Measurements from ENCODE around the gene EVX2. TPM values are rescaled to one million over a fixed set of nuclear protein-coding genes. Genes with fewer than 3 reads are reported as not detected.

EVX2 gene
- total RNA-seq, 2 experiments from 2014 or later = not detected

DNA sequence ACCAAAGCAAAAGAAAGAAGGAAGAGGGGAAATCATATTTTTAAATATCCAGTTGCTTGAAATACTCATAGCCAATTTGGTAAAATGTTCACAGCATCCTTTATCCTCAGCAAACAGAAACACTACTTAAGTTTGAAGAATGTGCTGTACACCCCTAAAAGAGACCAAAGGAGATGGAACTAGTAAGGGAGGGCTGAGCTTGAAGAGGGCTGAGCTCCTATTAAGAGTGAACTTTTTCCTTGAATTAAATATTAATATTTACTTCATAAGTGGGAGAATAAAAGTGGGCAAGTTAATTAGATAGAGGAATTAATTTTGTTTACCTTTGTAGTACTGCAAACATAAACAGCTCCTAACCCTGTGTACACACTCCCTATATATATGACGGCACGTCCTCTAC is 7.0 kb downstream of the EVX2 start:
- peaks cover 13% of the 10 kb centered on the region for H3K4me1 Mint-ChIP-seq
- no peak for DNase-seq
- intact Hi-C loops (cut with DNase I, micrococcal nuclease) = loop anchor here in 1 of 2 experiments (5.0 kb wide), 1 partner anchor 36 kb away; no protein-coding TSS in a partner anchor
- H3K36me3 Mint-ChIP-seq (ENCODE audit: low read depth) = peaks cover 9% of the 10 kb centered on the region
- no peak for ATAC-seq
- ChIA-PET CTCF (interaction anchor here (1.2 to 1.5 kb wide), 2 partner anchors 17 to 50 kb away, joined by 5 read pairs; no protein-coding TSS in a partner anchor), POLR2A (no interaction called here)
- no peak overlapping the region for H3K27ac Mint-ChIP-seq
- no peak overlapping the region for H3K4me3 Mint-ChIP-seq
- H3K9me3 Mint-ChIP-seq (ENCODE audit: low read depth) = peaks cover 9% of the 10 kb centered on the region
- H3K27me3 Mint-ChIP-seq = peaks cover 67% of the 10 kb centered on the region

DNA sequence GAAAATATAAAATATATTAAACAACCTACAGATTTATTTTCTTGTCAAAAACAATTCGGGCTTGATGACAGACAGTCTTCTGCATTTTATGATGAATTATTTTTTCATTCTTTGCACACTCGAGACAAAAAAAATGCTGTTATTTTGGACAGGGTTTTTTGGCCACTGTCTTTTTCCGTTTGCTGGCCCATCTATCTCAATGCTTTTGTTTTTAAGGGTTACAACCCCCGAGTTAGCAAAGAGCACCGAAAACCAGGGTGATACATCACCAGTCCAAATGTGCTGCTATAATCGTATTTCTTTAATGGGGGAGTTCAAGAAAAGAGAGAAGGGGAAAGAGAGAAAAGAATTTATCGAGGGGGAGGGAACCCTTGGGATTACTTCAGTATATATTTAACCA is 7.7 kb downstream of the EVX2 start:
- intact Hi-C loops (cut with DNase I, micrococcal nuclease) = loop anchor here in 1 of 2 experiments (5.0 kb wide), 1 partner anchor 36 kb away; no protein-coding TSS in a partner anchor
- Mint-ChIP-seq H3K9me3 (ENCODE audit: low read depth) (peaks cover 9% of the 10 kb centered on the region), H3K4me1 (peaks cover 8% of the 10 kb centered on the region), H3K4me3 (no peak overlapping the region), H3K36me3 (ENCODE audit: low read depth) (peaks cover 6% of the 10 kb centered on the region), H3K27me3 (peaks cover 67% of the 10 kb centered on the region), H3K27ac (no peak overlapping the region)
- ChIA-PET POLR2A (no interaction called here), CTCF (interaction anchor here (0.8 to 2.0 kb wide), 2 partner anchors 12 to 50 kb away, joined by 3 to 9 read pairs; no protein-coding TSS in a partner anchor)
- DNase-seq (no peak), ATAC-seq (no peak)

- no peak overlapping the region for H3K4me3 Mint-ChIP-seq
- peaks cover 7% of the 10 kb centered on the region for H3K4me1 Mint-ChIP-seq
- no peak overlapping the region for H3K27ac Mint-ChIP-seq
- DNase-seq = no peak
- H3K27me3 Mint-ChIP-seq = peaks cover 67% of the 10 kb centered on the region
- peaks cover 3% of the 10 kb centered on the region for H3K36me3 Mint-ChIP-seq (ENCODE audit: low read depth)
- CTCF ChIA-PET = interaction anchor here (0.8 to 2.0 kb wide), 2 partner anchors 11 to 51 kb away, joined by 3 to 9 read pairs; no protein-coding TSS in a partner anchor
- intact Hi-C loops (cut with DNase I, micrococcal nuclease) = loop anchor here in 1 of 2 experiments (5.0 kb wide), 1 partner anchor 37 kb away; no protein-coding TSS in a partner anchor
- no peak for ATAC-seq
- POLR2A ChIA-PET = no interaction called here
- H3K9me3 Mint-ChIP-seq (ENCODE audit: low read depth) = peaks cover 9% of the 10 kb centered on the region
Observed at GRCh38 chr2:176075481-176075880, 8.3 kb downstream of the EVX2 start.

DNA sequence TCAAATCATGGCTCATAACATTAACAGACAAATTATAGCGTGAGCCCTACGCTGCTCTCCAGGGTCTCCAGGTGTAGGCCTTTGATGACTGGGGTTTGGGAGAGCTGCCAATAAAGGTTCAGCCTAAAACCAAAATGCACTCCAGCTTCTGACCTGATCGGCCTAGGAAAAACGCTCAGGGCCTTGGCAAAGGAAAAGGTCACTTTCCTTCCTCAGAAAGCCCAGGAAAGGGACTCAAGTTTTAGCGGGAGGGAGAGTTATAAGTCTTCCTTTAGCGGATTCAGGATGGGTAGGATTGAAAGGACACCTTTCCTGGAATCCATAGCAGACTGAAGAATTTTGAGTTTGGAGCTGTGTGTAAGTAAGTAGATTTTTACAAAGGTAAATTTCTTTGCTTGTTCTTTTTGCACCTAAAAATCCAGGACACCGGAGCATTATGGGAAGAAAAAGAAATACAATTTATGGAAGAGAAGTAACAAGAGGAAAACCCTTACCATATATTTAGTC is 8.8 kb downstream of the EVX2 start:
- H3K9me3 Mint-ChIP-seq (ENCODE audit: low read depth) = peaks cover 9% of the 10 kb centered on the region
- ChIA-PET CTCF (interaction anchor here (0.8 to 2.0 kb wide), 2 partner anchors 11 to 51 kb away, joined by 3 to 9 read pairs; no protein-coding TSS in a partner anchor), POLR2A (no interaction called here)
- peaks cover 72% of the 10 kb centered on the region for H3K27me3 Mint-ChIP-seq
- no peak overlapping the region for H3K27ac Mint-ChIP-seq
- intact Hi-C loops (cut with DNase I, micrococcal nuclease) = loop anchor here in 1 of 2 experiments (5.0 kb wide), 1 partner anchor 37 kb away; no protein-coding TSS in a partner anchor
- H3K4me1 Mint-ChIP-seq = peaks cover 7% of the 10 kb centered on the region
- no peak overlapping the region for H3K4me3 Mint-ChIP-seq
- DNase-seq = no peak
- H3K36me3 Mint-ChIP-seq (ENCODE audit: low read depth) = peaks cover 3% of the 10 kb centered on the region
- ATAC-seq = no peak

GRCh38 chr2:176072951-176073904 is 10.5 kb downstream of the EVX2 start:
- ChIA-PET POLR2A (interaction anchor here (0.6 kb wide), 1 partner anchor 49 kb away, joined by 3 read pairs; the partner anchor contains the start of gene HOXD9), CTCF (interaction anchor here (0.8 to 1.6 kb wide), 3 partner anchors 23 to 59 kb away, joined by 4 read pairs; no protein-coding TSS in a partner anchor)
- Mint-ChIP-seq H3K4me3 (no peak overlapping the region), H3K36me3 (ENCODE audit: low read depth) (no peaks in the 10 kb centered on the region), H3K4me1 (peaks cover 5% of the 10 kb centered on the region), H3K27me3 (peaks cover 75% of the 10 kb centered on the region), H3K9me3 (ENCODE audit: low read depth) (peaks cover 9% of the 10 kb centered on the region), H3K27ac (no peak overlapping the region)
- no peak for ATAC-seq
- DNase-seq = no peak
- intact Hi-C loops (cut with DNase I, micrococcal nuclease) = no loop called here

DNA sequence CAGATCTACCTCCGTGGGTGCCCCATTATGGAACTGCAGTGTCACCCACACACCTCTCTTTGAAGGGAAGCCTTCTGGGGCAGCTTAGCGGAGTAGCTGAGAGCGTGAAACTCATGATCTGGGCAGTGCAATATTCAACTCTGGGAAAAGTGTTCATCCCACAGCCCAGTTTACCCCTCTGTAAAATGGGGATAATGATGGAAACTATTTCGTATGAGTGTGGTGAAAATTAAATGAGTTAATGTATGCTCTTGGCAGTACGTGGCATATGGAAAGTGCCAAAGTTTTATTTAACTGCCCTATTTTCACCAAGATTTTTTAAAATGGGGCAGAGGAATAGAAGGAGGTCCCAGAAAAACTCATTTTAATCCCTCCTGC is 11.5 kb downstream of the EVX2 start:
- H3K4me3 Mint-ChIP-seq = no peak overlapping the region
- H3K27ac Mint-ChIP-seq = no peak overlapping the region
- ATAC-seq = no peak
- H3K36me3 Mint-ChIP-seq (ENCODE audit: low read depth) = no peaks in the 10 kb centered on the region
- DNase-seq = no peak
- peaks cover 9% of the 10 kb centered on the region for H3K4me1 Mint-ChIP-seq
- peaks cover 9% of the 10 kb centered on the region for H3K9me3 Mint-ChIP-seq (ENCODE audit: low read depth)
- ChIA-PET POLR2A (no interaction called here), CTCF (interaction anchor here (1.4 kb wide), 1 partner anchor 13 kb away, joined by 3 read pairs; no protein-coding TSS in a partner anchor)
- intact Hi-C loops (cut with DNase I, micrococcal nuclease) = no loop called here
- peaks cover 83% of the 10 kb centered on the region for H3K27me3 Mint-ChIP-seq

DNA sequence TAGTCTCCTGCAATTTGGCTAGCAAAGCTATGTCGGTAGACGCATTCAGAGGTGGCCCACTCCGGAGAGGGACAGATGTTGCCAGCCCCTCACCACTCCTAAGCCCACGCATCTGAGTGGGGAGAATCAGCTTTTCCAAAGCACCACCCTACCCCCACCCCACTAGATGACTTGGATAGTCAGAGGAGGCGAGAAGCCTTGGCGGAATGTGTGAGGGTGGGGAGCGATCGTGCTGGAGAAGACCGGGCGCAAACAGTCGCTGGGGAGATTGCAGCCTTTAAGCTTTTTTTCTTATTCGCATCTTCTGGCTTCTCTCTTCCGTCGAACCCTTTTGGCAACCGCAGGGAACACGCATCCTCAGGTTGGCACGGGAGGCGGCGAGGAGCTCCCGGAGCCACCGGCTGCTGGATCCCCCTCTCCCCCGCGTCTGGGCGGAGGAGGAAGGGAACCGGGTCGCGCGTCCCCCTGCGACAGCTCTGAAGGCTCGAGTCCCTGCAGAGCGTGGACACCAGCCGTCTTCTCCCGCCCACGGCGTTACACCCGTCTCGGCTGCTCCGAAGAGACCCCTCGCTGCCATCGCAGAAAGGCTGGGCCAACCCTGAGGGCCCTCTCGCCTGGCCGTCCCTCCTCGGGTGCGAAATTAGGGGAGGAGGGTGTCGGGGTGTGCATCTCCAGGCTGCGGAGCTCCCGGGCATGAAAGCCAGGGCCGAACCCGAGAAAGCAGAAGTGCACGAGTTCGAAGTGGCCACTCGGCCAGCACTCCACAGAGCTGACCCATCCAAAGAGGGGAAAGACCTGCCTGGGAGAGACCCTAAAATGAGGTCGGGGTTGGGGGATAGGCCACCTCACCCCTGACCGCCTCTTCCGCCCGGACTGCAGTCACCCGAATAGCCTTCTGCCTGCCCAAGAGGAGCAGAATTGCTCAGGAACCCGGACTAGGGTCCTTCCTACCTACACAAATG is 12.2 kb downstream of the EVX2 start:
- POLR2A ChIA-PET = no interaction called here
- DNase-seq = no peak
- Mint-ChIP-seq H3K9me3 (ENCODE audit: low read depth) (peaks cover 9% of the 10 kb centered on the region), H3K36me3 (ENCODE audit: low read depth) (no peaks in the 10 kb centered on the region), H3K27ac (no peak overlapping the region), H3K4me3 (no peak overlapping the region), H3K27me3 (peaks cover 85% of the 10 kb centered on the region), H3K4me1 (peaks cover 9% of the 10 kb centered on the region)
- CTCF ChIA-PET = interaction anchor here (0.7 to 1.4 kb wide), 3 partner anchors 14 to 63 kb away, joined by 3 to 4 read pairs (median 3); no protein-coding TSS in a partner anchor
- no peak for ATAC-seq
- intact Hi-C loops (cut with DNase I, micrococcal nuclease) = no loop called here

DNA sequence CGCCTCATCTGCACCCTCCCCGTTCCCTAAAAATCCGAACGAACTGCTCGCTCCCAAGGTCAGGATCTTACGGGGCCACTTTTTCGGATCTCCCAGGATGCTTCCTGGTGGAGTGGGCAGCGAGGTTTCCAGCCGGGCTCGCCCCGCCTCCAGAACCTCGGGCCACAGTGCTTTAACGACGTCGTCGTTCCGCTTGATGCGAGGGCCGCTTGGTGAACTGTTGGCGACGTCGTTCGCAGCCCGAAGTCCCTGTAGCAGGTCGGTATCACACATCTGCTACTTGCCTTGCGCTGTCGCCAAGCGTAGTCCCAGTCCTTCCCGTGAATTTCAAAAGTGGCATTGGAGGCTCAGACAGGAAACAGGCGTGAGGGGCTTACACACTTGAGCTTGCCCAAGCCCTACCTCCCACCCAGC is 15.3 kb downstream of the EVX2 start:
- ChIA-PET CTCF (no interaction called here), POLR2A (no interaction called here)
- H3K9me3 Mint-ChIP-seq (ENCODE audit: low read depth) = no peaks in the 10 kb centered on the region
- peaks cover 9% of the 10 kb centered on the region for H3K4me1 Mint-ChIP-seq
- H3K27ac Mint-ChIP-seq = no peak overlapping the region
- intact Hi-C loops (cut with DNase I, micrococcal nuclease) = no loop called here
- DNase-seq (no peak), ATAC-seq (no peak)
- H3K36me3 Mint-ChIP-seq (ENCODE audit: low read depth) = no peaks in the 10 kb centered on the region
- H3K4me3 Mint-ChIP-seq = no peak overlapping the region
- peaks cover 85% of the 10 kb centered on the region for H3K27me3 Mint-ChIP-seq

GRCh38 chr2:176067589-176068418 is 16.0 kb downstream of the EVX2 start:
- Mint-ChIP-seq H3K9me3 (ENCODE audit: low read depth) (no peaks in the 10 kb centered on the region), H3K27me3 (peaks cover 79% of the 10 kb centered on the region), H3K27ac (no peak overlapping the region), H3K36me3 (ENCODE audit: low read depth) (no peaks in the 10 kb centered on the region), H3K4me3 (no peak overlapping the region), H3K4me1 (peaks cover 9% of the 10 kb centered on the region)
- no peak for ATAC-seq
- POLR2A ChIA-PET = no interaction called here
- CTCF ChIA-PET = interaction anchor here (0.6 kb wide), 1 partner anchor 86 kb away, joined by 3 read pairs; no protein-coding TSS in a partner anchor
- DNase-seq = no peak
- intact Hi-C loops (cut with DNase I, micrococcal nuclease) = no loop called here
